Measurements from ENCODE around the gene FMN1.

GRCh38 chr15:32721596-32721995 is 472.9 kb downstream of the FMN1 start:
- no peak for TF ChIP-seq CTCF (IDR thresholded peaks at IDR 0.05; ENCODE audit: low read depth, low read length, poor library complexity, severe bottlenecking)
- TF ChIP-seq EZH2phosphoT487 (IDR thresholded peaks at IDR 0.05; ENCODE audit: borderline replicate concordance, low read length): no peak

Measured in DOHH2 (cell line).